ENCODE data around the gene AGMO.

DNA sequence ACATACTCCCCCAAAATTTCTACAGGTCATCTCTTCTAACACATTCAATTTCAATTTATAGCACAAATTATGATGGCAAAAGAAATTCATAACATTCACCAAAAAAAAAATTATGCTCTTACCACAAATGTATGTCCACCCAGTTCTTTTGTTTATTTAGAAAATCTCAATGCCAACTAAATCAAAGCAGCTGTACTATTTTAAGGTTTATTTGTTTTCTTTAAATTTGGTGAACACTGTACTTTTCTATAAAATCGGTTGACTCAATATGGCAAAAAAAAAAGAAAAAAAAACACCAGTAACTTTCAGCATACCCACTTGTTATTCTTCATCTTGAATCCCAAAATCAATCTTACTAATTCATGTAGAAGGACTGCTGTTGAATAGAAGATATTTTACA is 225.7 kb downstream of the AGMO start:
- TF ChIP-seq, protein P1, sequence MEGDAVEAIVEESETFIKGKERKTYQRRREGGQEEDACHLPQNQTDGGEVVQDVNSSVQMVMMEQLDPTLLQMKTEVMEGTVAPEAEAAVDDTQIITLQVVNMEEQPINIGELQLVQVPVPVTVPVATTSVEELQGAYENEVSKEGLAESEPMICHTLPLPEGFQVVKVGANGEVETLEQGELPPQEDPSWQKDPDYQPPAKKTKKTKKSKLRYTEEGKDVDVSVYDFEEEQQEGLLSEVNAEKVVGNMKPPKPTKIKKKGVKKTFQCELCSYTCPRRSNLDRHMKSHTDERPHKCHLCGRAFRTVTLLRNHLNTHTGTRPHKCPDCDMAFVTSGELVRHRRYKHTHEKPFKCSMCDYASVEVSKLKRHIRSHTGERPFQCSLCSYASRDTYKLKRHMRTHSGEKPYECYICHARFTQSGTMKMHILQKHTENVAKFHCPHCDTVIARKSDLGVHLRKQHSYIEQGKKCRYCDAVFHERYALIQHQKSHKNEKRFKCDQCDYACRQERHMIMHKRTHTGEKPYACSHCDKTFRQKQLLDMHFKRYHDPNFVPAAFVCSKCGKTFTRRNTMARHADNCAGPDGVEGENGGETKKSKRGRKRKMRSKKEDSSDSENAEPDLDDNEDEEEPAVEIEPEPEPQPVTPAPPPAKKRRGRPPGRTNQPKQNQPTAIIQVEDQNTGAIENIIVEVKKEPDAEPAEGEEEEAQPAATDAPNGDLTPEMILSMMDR (IDR thresholded peaks at IDR 0.05; ENCODE audit: low read depth, low read length, poor library complexity, severe bottlenecking) = no peak
- no peak for TF ChIP-seq EZH2phosphoT487 (IDR thresholded peaks at IDR 0.05; ENCODE audit: borderline replicate concordance, low read length)
